Stimulated activated CD4-positive, alpha-beta T cell treated with anti-CD3 and anti-CD28 coated beads, Interleukin-4, amount 100 ng/mL, for 1 hour (primary cell): ENCODE results near the gene SREK1.
"Not testable (repeated sequence)": the region's sequence is repeated elsewhere in the genome, so short reads cannot be mapped to it uniquely, and the experiment has no call there.

Source experiments
- DNase-seq: peaks from one replicate; pipeline ENCODE4 v3.0.0-alpha.2; 2020

The SREK1 gene

DNA sequence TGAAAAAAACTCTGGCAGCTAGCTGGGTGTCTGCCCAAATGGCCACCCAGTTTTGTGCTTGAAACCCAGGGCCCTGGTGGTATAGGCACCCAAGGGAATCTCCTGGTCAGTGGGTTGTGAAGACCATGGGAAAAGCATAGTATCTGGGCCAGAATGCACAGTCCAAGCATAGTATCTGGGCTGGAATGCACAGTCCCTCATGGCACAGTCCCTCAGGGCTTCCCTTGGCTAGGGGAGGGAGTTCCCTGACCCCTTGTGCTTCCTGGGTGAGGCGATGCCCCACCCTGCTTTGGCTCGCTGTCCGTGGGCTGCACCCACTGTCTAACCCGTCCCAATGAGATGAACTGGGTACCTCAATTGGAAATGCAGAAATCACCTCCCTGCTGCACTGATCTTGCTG is 78.8 kb downstream of the SREK1 start:
- not testable (repeated sequence) for DNase-seq

DNA sequence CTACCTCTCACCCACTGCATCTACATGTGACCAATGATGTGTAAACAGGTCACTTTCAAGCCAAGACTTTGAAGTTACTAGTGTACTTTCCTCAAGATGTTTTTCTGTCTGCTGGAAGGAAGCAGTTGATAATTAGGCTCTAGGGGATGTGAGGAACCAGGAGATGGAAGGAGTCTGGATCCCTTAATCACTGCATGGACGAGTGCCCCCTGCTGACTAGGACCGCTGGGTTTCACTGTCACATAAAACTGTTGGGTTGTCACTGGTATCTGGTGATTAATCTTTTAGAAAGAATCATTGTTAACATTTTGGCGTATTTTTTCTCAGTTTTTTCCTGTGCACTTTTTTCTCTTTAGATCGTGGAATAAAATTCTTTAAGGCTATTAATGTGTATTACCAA is 79.5 kb downstream of the SREK1 start:
- no peak for DNase-seq

DNA sequence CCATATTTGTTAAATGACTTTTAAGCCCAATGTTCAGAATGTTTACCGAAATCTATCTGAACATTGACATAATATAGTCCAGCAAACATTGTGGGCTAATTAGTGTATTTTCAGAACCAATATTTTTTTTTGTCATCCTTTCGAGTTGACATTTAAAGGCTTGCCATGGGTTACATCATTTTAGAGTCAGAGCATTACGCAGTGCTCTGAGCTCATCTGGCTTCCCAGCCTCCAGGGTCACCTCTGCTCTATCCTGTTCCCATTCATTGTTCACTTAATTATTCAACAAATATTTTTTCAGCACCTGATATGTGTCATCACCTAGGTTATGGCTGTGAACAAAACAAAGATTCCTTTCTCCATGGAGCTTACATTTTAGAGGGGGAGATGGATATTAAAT is 80.2 kb downstream of the SREK1 start:
- no peak for DNase-seq

DNA sequence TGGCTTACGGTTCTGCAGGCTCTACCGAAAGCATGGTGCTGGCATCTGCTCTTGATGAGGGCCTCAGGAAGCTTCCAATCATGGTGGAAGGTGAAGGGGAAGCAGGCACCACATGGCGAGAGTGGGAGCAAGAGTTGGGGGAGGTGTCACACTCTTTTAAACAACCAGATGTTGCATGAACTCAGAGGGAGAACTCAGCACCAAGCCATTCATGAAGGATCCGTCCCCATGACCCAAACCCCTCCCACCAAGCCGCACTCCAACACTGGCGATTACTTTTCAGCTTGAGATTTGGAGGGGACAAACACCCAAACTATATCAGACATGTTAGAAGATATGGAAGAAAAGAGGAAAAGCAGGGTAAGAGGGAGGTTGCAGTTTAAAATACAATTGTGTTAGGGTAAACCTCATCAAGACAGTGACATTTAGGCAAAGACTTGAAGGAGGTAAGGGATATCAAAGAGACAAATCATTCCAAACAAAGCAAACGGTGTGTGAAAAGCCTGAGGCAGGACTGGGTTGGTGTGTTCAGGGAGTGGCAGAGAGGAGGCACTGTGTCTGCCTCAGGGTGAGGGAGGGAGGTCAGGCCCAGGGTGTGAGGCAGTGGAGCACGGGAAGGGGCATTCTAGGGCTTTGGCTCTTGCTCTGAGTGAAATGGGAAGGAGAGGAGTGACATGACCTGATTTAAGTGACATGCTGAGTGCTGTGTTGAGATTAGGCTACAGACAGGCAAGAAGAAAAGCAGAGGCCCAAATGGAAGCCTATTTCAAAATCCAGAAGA is 80.9 kb downstream of the SREK1 start:
- DNase-seq: no peak

DNA sequence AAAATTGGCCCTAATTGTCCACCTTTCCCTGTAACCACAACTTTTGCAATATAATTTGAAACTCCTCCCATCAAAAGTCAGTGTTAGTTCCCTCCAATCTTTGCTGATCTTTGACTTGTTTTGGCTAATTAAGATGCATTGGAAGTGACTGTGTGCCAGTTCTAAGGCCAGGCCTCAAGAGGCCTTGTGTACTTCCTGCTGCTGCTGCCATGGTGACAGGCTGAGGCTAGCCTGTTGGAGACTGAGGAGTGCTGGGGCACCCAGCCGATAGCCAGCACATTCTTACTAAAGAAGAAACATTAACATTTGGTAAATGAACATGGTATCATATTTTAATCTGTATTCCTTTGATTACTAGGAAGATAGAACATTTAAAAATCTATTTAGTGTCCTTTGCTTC is 86.5 kb downstream of the SREK1 start:
- no peak for DNase-seq

DNA sequence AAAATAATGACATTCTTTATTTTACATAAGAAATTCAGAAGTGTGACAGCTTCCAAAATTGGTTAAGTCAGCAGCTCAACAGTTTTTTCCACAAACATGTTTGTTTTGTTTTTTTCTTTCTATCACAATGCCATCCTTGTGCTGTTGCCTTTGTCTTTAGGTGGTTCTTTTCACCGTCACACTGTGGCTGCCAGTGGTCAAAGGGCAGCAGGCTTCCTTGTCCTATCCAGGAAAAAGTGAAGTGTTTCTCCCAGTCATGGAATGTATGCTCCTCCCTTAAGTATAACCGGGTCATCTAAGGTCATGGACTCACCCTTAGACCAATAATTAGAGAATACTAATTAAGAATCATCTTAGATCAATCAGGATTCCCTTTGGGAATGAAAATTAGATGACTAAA is 87.4 kb downstream of the SREK1 start:
- no peak for DNase-seq

DNA sequence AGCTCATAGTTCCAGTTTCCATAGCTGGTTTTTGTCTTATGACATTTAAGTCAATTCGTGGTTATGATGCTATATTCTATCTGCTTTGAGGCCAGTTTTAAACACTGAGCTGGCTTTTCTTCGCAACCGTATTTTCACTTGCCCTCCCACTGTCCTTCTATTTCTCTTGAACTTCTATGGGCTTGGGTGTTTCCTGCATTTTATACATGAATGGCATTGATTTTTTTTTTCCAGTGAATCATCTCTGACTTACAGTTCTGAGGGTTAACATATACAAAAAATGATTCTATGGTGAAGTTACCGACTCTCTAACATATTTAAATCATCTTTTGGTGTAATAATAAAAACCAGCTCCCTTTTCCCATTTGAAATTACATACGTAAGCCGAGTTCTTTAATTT is 88.2 kb downstream of the SREK1 start:
- no peak for DNase-seq

DNA sequence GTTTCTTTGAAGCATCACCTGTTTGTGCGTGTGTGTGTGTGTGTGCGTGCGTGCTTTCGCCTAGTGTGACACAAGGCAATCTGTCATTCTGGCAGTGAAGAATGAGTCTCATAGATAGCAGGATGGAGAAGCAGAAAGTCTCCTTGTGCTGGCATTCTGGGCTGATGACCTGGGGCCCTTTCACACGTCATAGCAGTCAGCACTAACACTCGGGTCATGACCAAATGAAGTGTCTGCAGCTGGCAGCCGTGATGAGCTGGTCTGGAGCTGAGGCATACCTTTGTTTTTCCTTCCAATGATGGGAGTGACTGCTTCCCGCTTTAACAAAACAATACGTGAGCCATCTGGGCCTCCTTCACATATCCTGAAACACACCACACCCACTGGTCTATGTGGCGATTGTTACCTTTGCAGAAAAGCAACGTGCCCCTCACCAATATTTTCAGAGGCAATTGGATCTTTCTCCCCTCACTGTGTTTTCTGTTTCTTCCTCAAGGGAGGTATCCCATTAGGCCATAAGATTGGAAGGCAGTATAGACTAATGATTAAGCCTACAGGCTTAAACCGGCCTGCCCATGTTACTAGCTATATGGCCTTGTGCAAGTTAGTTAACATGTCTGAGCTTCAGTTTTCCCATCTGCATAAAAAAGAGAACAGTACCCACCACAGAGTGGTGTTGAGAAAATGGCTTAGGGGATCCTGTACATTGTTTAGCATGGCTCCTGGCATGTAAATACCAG is 88.8 kb downstream of the SREK1 start:
- DNase-seq: no peak
